Cardiac septum (tissue), 1 donor: ENCODE results near the gene IL22RA2. TPM values are rescaled to one million over a fixed set of nuclear protein-coding genes. Genes with fewer than 3 reads are reported as not detected.

Experiments used
- DNase-seq: peaks from one replicate; pipeline ENCODE4 v3.0.0-alpha.2; 2020; ENCODE audit warnings: low spot score
- intact Hi-C: fragments of 100-400 bp; cut with DNase I; formaldehyde crosslinking; loops from one replicate; pipeline ENCODE4 v1.14.0; 2022
- total RNA-seq: library from RNA; stranded (reverse); fragmentation: NEBNext Ultra II Directional; extraction: Animal tissue kit (Norgen Biotek cat#: 25700); gene quantifications from one replicate; pipeline ENCODE4 v1.2.1, GENCODE V29; 2021
- donor health status: DM: no; HTN: no; CAD: no.

Gene IL22RA2
- total RNA-seq, 1 donor from 2014 or later: 0.11 TPM

GRCh38 chr6:137105375-137105774, 68.1 kb downstream of the IL22RA2 start:
- intact Hi-C loops: no loop called here
- DNase-seq: no peak

DNA sequence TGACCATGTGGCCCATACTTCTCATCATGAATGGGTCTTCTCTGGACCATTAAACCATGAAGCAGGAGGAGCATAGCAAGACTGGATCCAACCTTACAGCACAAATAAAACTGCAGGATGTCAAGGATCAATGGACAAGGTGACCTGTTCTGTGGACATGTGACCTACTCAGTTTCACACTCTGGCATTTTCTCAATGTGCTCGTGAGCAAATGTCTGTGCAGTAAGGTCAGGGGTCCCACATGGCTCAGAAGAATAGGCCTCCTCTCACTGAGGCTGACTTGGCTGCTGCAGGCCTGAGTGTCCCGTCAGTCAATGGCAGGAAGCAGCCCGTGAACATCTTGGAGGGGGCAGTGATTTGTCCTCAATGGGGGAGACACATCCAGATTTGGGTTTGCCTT, 68.5 kb downstream of the IL22RA2 start:
- no peak for DNase-seq
- intact Hi-C loops: no loop called here

DNA sequence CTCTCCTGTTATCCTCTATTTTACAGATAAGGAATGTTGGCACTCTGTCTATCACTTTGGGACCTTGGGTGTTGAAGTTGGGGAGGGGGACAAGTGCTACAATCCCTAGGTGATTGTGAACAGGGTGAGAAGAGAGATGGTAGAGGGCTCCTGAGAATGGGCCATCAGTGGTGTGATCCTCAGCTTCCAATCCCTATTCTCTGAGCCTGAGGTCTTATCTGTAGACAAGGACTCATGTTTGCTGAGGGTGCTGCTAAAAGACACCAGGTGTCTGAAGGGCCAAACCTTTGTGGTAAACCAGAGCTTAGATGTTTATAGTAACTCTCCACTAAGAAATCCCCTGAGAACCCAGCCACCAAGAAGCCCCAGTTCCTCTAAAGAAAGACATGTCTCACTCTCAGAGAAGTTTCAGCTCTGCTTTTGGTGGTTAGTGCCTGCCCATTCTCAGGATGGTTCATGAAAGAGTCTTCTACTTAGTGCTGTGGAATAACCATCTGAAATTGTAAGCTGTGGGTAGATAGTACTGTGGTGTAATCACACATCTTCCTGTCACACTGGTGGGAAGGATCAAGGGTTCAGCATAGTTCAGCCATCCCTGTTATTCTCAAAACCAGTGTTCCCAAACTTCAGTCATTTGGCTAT, 70.5 kb downstream of the IL22RA2 start:
- intact Hi-C loops: no loop called here
- no peak for DNase-seq

GRCh38 chr6:137102050-137102848, 71.2 kb downstream of the IL22RA2 start:
- DNase-seq: no peak

DNA sequence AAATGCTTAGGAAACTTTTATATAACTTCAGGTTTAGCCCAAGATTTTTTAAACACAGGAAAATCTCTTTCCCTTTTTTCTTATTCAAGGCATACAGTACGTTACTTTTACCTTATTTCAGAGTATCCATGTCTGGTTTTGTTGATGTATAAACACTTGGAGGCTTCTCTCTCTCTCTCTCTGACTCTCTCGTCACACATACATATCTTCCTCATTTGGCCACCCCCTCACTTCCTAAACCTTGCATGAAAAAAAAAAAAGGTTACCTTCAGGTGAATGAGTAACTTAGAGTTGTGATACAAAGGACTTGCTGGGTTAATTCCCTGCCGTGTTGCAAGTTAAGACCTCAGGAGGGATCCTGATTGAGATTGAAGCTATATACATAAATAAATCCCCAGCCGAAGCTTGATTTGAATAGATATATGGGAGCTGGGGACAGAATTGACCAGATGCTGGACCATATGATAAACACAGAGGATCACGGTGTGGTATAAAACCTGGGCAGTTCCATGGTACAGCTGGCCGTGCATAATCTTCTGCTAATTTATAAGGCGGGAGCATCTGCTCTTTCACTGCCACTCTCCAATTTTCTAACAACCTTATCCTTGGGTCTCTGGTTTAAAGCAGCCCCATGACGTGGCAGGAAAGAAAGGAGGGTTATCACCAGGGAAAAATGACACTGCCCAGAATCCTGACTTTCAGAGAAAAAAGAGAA, 73.6 kb downstream of the IL22RA2 start:
- intact Hi-C loops: loop anchor here (5.0 kb wide), 1 partner anchor 102 kb away; no protein-coding TSS in a partner anchor

More at GRCh38 chr6:137102050-137102848, 71.2 kb downstream of the IL22RA2 start:
- intact Hi-C loops: no loop called here

GRCh38 chr6:137097526-137097925, 75.9 kb downstream of the IL22RA2 start:
- DNase-seq: no peak
- intact Hi-C loops: loop anchor here (5.0 kb wide), 1 partner anchor 105 kb away; no protein-coding TSS in a partner anchor

More for the DNA sequence above, 73.6 kb downstream of the IL22RA2 start:
- no peak for DNase-seq

- intact Hi-C loops: loop anchor here (5.0 kb wide), 1 partner anchor 105 kb away; no protein-coding TSS in a partner anchor
- DNase-seq: no peak
Measured at GRCh38 chr6:137097057-137097456, 76.4 kb downstream of the IL22RA2 start.

- DNase-seq: no peak
- intact Hi-C loops: loop anchor here (5.0 kb wide), 1 partner anchor 107 kb away; no protein-coding TSS in a partner anchor
Measured at GRCh38 chr6:137095651-137096238, 77.7 kb downstream of the IL22RA2 start.

GRCh38 chr6:137095093-137095492, 78.4 kb downstream of the IL22RA2 start:
- no peak for DNase-seq
- intact Hi-C loops: loop anchor here (5.0 kb wide), 1 partner anchor 107 kb away; no protein-coding TSS in a partner anchor

- intact Hi-C loops: loop anchor here (1.0 to 5.0 kb wide), 3 partner anchors 108 to 547 kb away; no protein-coding TSS in a partner anchor
- DNase-seq: no peak
Measured at GRCh38 chr6:137094411-137095008, 78.9 kb downstream of the IL22RA2 start.

Other genes with a start within 250 kb of the IL22RA2 start
- gene IL20RA, start 128.7 kb downstream of the IL22RA2 start, total RNA-seq: 0.32 TPM
- 60.1 TPM for gene IFNGR1, start 45.7 kb upstream of the IL22RA2 start, total RNA-seq